Activated T-cell treated with anti-CD3 and anti-CD28 coated beads, Interleukin-2, amount 50 U/mL, for 48 hours (primary cell): ENCODE results near the gene SIX1.
A peak's percentile ranks its signal among the peaks of the same experiment; 100 is the strongest.

ENCODE experiments used
- DNase-seq, 2 experiments: peaks; one replicate each; pipeline ENCODE4 v3.0.0-alpha.2; 2020

Gene SIX1

DNA sequence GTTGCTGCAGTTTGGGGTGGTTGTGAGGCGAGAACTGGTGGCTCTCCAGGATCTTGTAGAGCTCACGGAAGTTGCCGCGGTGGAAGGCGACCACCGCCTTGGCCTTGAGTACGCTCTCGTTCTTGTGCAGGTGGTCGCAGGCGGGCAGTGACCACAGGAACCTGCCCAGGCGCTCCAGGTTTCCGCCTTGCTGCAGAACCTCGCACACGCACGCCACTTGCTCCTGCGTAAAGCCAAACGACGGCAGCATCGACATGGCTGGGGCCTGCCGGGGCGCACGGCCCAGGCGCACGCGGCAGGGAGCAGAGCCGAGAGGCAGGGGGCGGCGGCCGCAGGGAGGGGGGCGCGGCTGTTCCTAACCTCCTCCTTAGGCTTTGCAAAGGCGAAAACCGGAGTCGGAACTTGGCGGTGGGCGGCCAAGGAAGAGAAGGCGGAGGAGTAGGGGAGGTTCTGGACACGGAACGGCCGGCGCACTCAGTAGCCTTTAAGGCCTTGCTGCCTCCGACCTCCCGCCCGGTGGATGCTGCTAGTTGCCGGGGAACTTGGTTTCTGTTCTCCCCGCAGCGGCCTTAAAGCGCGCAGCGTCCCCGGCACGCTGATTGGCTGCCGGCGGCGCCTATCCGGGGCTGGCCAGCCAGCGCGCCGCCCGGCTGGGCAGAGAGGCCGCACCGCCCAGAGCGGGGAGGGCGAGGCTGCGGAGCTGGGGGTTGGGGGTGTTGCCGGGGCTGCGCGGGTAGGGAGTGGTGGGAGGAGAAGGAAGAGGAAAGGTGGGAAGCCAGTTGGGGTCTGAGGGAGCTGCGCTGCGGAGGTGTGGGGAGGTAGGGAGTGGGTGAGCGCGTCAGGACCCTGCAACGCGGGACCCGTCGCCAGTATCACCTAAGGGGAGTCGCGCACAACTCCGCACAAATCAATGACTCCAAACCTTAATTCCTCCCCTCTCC is at the start of gene SIX1:
Gene SIX1 (minus strand): TSS at position 544 of the 941 bp plus-strand sequence. CDS start 288 bp downstream, at position 256.
- DNase-seq: peak in 1 of 2 experiments; percentile 56

GRCh38 chr14:60695327-60695726 is 46.0 kb upstream of the SIX1 start:
- no peak for DNase-seq

DNA sequence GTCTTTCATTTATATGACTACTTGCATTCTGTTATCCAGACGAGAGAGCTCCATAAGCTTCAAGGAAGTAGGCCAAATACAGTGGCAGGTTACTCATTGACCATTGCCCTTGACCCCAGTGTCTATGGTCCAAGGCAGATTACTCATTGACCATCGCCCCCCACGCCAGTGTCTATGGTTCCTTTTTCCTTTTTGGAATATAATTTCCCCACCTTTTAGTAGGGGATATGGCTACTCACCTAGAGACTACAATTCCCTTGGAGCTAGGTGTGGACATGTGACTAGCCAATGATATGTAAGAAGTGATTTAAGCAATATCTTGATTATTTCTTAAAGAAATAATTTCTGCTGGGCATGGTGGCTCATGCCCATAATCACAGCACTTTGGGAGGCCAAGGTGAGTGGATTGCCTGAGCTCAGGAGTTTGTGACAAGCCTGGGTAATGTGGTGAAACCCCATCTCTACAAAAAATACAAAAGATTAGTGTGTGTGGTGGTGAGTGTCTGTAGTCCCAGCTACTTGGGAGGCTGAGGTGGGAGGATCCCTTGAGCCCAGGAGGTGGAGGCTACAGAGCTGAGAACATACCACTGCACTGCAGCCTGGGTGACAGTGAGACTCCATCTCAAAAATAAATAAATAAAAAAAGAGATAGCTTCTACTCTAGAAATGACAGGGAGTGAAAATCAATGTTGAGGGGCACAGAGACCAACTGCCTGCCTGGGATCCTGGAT is 42.3 kb upstream of the SIX1 start:
- no peak for DNase-seq

- DNase-seq: no peak
These were observed 37.6 kb upstream of the SIX1 start for GRCh38 chr14:60686865-60687264.

DNA sequence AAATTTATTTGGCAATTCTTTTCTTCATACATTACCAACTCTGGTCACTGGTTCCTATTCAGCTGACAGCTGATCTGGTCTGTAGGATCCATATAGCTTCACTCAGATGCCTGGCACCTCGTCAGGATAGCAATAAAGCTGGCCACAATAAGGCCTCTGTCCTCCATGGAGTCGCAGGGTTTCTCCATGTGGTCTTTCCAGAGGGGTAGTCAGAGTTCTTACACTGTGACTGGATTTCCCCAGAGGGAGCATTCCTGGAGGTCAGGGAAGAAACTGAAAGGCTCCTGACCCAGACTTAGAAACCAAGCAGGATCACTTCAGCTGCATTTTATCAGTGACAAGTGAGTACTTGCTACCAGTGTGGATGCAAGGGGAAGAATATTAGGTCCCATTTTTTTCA is 34.9 kb upstream of the SIX1 start:
- no peak for DNase-seq

DNA sequence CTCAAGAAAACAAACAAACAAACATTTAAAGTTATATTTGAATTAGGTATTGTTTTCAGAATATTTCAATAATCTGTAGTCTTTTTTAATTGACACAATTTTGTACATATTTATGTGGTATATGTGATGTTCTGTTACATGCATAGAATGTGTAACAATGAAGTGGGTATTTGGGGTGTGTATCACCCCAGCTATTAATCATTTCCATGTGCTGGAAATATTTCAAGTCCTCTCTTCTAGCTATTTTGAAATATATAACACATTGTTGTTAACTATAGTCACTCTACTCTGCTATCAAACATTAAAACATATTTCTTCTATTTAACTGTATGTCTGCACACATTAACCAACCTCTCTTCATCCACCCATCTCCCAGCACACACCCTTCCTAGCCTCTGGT is 32.0 kb upstream of the SIX1 start:
- DNase-seq: no peak

DNA sequence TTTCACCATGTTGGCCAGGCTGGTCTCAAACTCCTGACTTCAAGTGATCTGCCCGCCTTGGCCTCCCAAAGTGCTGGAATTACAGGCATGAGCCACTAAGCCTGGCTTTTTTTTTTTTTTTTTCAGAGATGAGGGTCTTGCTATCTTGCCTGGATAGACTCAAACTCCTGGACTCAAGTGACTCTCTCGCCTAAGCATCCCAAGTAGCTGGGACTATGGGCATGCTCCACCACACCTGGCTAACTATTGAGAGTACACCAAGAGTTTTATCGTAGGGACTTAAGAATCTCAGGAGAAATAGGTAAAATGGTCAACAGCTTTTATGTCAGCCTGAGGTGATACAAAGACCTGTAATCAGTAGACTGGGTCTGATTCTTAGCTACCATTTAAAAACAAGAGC is 31.2 kb upstream of the SIX1 start:
- DNase-seq: no peak

GRCh38 chr14:60679566-60680258 is 30.4 kb upstream of the SIX1 start:
- DNase-seq: no peak

DNA sequence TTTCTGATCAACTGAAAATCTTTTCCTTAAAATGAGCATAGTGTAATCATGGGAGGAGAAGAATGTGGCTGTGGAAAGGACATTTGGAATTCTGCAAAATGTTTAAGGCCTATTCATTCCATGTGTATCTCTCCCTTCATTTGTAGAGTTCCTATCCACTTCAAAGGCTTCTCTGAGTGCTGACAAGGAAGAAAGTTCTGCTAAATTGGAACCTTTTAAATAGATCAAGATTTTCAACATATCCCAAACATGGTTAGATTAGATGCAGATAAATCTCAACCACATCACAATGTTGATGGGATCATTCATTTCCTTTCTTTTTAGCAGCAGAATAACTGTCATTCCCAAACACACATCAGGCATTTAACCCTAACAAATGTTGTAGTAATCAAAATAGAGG is 28.4 kb upstream of the SIX1 start:
- DNase-seq: no peak

- no peak for DNase-seq
These were observed 21.7 kb upstream of the SIX1 start for GRCh38 chr14:60670989-60671388.

GRCh38 chr14:60668431-60669112 is 19.3 kb upstream of the SIX1 start:
- no peak for DNase-seq

DNA sequence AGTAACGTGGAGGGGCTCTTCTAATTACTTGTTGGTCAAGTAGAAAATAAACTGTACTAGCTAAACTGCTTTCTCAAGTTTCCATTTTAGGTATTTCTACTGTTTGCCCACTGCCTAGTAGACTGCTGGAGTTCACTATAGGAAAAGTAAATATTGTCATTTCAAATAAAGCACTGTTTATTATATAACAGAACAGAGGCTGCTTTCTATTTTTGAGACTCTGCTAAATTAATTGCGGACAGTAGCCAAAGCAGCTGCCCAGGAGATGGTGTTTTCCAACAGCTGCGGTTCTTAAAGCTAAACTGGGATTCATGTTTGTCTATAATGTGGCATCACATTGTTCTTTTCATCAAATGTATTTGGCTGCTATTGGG is 15.9 kb upstream of the SIX1 start:
- DNase-seq: no peak

GRCh38 chr14:60662982-60663381 is 13.7 kb upstream of the SIX1 start:
- DNase-seq: no peak

GRCh38 chr14:60661721-60662120 is 12.4 kb upstream of the SIX1 start:
- DNase-seq: no peak

GRCh38 chr14:60658909-60659585 is 9.8 kb upstream of the SIX1 start:
- DNase-seq: no peak

DNA sequence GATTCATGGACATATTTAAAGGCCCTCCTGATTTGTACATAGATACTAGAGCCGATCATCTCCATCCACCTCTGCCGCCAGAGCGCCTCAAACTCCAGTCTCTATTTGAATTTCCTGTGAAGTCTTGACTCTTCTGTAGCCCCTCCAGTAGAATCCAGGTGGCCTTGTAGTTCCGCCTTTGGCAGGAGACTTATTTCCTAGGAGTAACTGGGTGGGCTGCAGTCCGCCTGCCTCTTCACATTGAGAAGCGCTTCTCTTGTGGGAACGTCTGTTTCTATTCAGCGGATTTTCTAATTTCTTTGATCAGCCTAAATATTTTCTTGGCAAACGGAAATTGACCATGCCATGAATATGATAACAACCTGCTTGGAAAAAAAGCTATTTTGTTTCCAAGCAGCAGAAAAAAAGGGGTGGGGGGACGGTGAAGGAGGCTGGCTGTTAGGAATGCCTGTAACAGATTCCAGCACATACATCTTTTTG is 9.0 kb upstream of the SIX1 start:
- no peak for DNase-seq

DNA sequence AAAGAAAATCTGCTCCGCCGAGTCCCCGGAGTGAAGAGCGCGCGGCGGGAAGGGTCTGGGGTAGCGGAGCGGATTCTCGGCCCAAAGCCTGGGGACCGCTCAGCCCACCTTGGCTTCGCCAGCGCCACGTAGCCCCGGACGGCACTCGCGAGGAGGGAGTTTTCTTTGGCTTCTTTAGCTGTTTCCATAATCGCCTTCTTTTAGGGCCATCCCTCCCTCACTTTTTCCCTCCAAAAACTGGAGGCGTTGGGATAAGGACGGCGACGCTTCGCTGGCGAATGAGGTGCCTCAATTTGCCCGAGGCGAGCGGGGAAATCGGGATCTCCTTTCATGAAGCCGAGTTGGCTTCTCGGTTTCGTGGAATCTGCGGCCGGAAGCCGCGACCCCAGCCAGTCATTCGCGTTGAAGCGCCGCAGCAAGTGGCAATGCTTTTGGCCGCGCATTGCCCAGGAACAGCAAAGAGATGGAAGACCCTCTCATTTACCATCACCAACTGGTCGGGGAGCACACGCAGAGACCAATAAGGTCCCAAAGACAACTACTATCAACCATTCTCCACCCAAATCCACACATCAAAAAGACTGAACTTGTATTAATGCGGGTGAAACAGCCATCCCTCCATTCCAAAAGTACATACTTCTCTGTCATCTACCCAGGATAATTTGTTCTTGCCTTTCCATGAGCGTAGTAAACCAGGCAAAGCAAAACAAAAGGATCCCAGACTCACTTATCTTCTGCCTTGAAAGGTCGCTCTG is 8.4 kb upstream of the SIX1 start:
- no peak for DNase-seq

DNA sequence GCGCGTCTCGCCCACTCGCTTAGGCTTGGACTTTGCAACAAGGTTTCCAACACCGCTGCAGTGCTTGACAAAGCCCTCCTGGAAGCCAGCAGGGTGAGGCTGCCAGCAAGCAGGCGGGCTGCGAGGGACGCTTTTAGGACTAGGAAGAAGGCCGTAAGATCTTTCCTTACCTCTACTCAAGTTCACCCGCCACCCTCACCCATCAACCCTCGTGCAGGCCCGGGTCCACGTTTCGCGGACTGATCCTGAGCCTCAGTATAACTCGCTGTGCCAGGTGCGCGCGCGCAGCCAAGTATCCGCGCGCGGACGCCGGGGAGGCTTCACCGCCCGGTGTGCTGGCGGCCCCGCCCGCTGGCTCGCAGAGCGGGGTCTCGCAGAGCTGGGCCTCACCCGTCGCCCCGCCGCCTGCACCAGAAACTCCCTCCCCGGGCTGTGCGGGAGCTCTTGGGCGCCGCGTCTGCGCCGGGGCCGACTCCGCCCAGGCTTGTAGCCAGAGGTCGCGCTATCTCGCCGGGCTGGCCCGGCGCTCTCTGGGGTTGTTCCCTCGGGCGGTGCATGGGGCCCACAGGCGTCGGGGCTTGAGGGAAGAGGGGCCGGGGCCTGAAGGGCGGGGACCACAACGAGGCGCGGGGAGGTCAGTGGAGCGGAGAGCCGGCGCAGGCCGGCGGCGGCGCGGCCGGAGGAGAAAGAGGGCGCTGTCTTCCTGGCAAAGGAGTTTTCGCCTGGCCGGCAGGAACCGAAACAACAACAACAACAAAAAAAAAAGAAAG is 7.6 kb upstream of the SIX1 start:
- peak; percentile 56 to 64 for DNase-seq

DNA sequence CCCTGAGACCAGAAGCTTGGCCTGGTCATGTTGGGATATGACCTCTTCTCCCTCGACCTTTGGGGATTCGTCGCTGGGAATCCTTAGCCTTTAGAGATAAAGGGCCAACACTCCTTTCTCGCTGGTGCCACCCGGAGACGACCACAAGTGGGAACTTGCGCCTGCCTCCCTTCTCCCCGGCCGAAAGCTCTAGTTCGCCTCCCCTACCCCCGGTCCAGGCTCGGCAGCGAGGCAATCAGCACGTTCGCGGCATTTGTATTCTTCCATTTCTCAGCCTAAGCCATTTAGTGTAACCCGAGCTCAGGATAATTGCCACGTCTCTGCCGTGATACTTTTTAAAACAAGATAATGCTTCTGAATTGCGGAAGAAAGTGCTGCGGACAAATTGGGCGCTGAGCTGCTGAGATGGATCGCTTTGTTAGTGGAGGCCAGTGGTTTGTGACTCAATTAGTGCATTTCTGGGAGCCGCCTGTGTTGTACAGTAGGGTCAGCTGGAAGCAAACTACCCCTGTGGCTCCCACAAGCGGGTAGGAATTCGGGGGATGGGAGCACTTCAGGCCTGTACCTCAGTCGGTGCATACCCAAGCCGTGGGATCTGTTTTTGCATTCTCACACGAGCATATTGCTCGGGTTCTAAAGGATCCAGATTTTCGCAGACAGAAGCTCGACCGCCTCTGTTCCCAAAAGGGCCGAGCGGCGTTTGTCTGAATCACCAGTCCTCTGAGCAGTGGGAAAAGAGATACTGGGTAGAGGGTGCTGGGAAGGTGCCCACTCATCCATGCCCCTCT is 6.8 kb upstream of the SIX1 start:
- peak in 1 of 2 experiments; percentile 35 for DNase-seq
